GM23248 (cell line): ENCODE data around the gene ADCY5.

Experiments
- EZH2 ChIP-seq: fragments of 200-600 bp; sonication (generic); IDR thresholded peaks from 2 replicates; pipeline ENCODE4 v1.6.1; 2018; ENCODE audit warnings: antibody characterized with exemption, mild to moderate bottlenecking; ENCODE audit not compliant: insufficient read depth, poor library complexity, severe bottlenecking
- EZH2phosphoT487 ChIP-seq: fragments of 200-600 bp; sonication (generic); IDR thresholded peaks from 2 replicates; pipeline ENCODE4 v1.6.1; 2018; ENCODE audit warnings: antibody characterized with exemption, moderate library complexity, mild to moderate bottlenecking, low read depth; ENCODE audit not compliant: insufficient read depth

DNA sequence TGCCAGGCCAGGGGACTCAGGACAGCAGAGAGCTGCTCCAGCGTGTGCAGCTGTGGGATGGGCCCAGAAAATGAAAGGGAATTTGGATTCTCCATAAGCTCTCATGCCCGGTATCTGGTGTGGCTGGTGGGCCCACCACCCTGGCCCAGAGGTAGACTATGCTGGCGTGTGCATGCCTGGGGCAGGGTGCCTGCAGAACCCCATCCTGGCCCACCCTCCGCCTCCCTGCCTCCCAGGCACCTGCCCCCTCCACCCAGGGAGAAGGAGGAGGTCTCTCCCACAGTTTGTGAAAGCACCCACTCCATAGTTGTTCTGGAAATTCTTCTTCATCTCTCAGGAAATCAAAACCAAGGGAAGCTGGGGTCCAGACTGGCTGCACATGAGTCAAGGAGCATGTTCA, 112.9 kb downstream of the ADCY5 start:
- TF ChIP-seq EZH2 = no peak
- TF ChIP-seq EZH2phosphoT487 = no peak
